Transverse colon (tissue), 4 donors: Measurements from ENCODE around the gene WDR77. TPM values are rescaled to one million over a fixed set of nuclear protein-coding genes. Genes with fewer than 3 reads are reported as not detected.

Source experiments
- DNase-seq: peaks from one replicate; pipeline ENCODE4 v3.0.0-alpha.2; 2019
- H3K27ac ChIP-seq, 4 donors: fragments of 200-600 bp; sonication (generic); 2 replicates each; pipeline ENCODE4 v1.5.1; 2016 to 2018; ENCODE audit warnings: inconsistent platforms in 4 of 4
- H3K27me3 ChIP-seq: fragments of 200-600 bp; sonication (generic); 2 replicates; pipeline ENCODE4 v1.5.1; 2017; ENCODE audit warnings: inconsistent platforms
- H3K36me3 ChIP-seq, 4 donors: fragments of 200-600 bp; sonication (generic); 2 replicates each; pipeline ENCODE4 v1.5.1; 2017 to 2019; ENCODE audit warnings: inconsistent platforms in 4 of 4
- H3K4me1 ChIP-seq, 4 donors: fragments of 200-600 bp; sonication (generic); 2 replicates each; pipeline ENCODE4 v1.5.1; 2017 to 2020; ENCODE audit warnings: inconsistent platforms in 4 of 4
- H3K4me3 ChIP-seq, 4 donors: fragments of 200-600 bp; sonication (generic); 1 replicate in 1 of 4; 2 replicates in 3 of 4; pipeline versions ENCODE4 v1.5.1 to v1.6.1; 2017 to 2019; ENCODE audit warnings: inconsistent platforms in 4 of 4
- H3K9me3 ChIP-seq, 2 donors: fragments of 200-600 bp; sonication (generic); 2 replicates each; pipeline ENCODE4 v1.5.1; 2017 to 2019; ENCODE audit warnings: inconsistent platforms in 2 of 2
- CTCF ChIP-seq, 5 experiments: fragments of 200-600 bp in 3 of 5; fragments of 450-650 bp in 2 of 5; sonication (generic) in 3 of 5; IDR thresholded peaks; 1 replicate in 2 of 5; 2 replicates in 3 of 5; pipeline ENCODE4 v1.5.1; 2016 to 2017; ENCODE audit warnings: antibody characterized with exemption in 5 of 5, inconsistent platforms in 3 of 5, mild to moderate bottlenecking in 2 of 5, moderate library complexity in 1 of 5
- EP300 ChIP-seq: sonication (generic); formaldehyde crosslinking; IDR thresholded peaks from one replicate; pipeline ENCODE4 v1.6.1; 2017; ENCODE audit warnings: antibody characterized with exemption, low read depth
- POLR2A ChIP-seq: fragments of 450-650 bp; IDR thresholded peaks from one replicate; pipeline ENCODE4 v1.6.1; 2016; ENCODE audit warnings: antibody characterized with exemption, mild to moderate bottlenecking, moderate library complexity
- POLR2AphosphoS5 ChIP-seq, 3 donors: sonication (generic); formaldehyde crosslinking; IDR thresholded peaks; one replicate each; pipeline ENCODE4 v1.6.1; 2016; ENCODE audit warnings: antibody characterized with exemption in 3 of 3
- WGBS, 2 donors: methylation state at CpG; one replicate each; pipeline ENCODE4 v1.1.5; 2018; ENCODE audit warnings: low coverage in 1 of 2; 5-methylcytosine and 5-hydroxymethylcytosine counted together
- in situ Hi-C, 4 donors: fragments of 200-750 bp; cut with MboI; loops; one replicate each; pipeline versions ENCODE4 v1.15.0 to v1.15.1; 2017; ENCODE audit warnings: low sequenced_read_pairs in 3 of 4, low pct_ligation_motif_present in 1 of 4, low pct_unique_long_range_greater_than_20kb in 1 of 4
- intact Hi-C: fragments of 100-400 bp; cut with DNase I; formaldehyde crosslinking; loops from one replicate; pipeline ENCODE4 v1.15.1; 2023; ENCODE audit warnings: low total_unique reads
- small RNA-seq, 4 donors: library from RNA; depleted of rRNA; stranded (forward); fragments of <200 nt; gene quantifications; one replicate each; pipeline ENCODE3, GENCODE V24; 2016
- total RNA-seq, 4 donors: library from RNA; depleted of rRNA; stranded (reverse); fragments of >200 nt; gene quantifications; one replicate each; pipeline ENCODE4 v1.1.0, GENCODE V29; 2016

Gene WDR77
- total RNA-seq, 4 donors from 2014 or later, result 10.7 to 46.0 (median 21.8) TPM

GRCh38 chr1:111392460-111392945 lies 56.6 kb downstream of the WDR77 start:
- no peak for DNase-seq
- in situ Hi-C loops (loop anchor here in 2 of 4 donors (10.0 to 25.0 kb wide), 2 partner anchors 168 to 355 kb away; partner anchors contain the start of gene CHI3L2 (in 1 of the 2)), intact Hi-C loops (no loop called here)
- H3K9me3 ChIP-seq, result no peaks in the 10 kb centered on the region
- no peak overlapping the region for H3K27ac ChIP-seq
- peaks cover 14% of the 10 kb centered on the region for H3K27me3 ChIP-seq
- no peaks in the 10 kb centered on the region for H3K36me3 ChIP-seq
- no peaks in the 10 kb centered on the region for H3K4me1 ChIP-seq
- no peak overlapping the region for H3K4me3 ChIP-seq
- 70 to 89% methylated on average over 1 of the region's 1 CpG for WGBS, 2 donors
- TF ChIP-seq POLR2A, result no peak
- TF ChIP-seq POLR2AphosphoS5 (IDR thresholded peaks at IDR 0.05), result no peak
- TF ChIP-seq EP300, result no peak
- TF ChIP-seq CTCF (IDR thresholded peaks at IDR 0.05), result no peak

- 88 to 89% methylated on average over 1 of the region's 1 CpG for WGBS, 2 donors
- TF ChIP-seq POLR2A (no peak), CTCF (IDR thresholded peaks at IDR 0.05) (no peak), POLR2AphosphoS5 (IDR thresholded peaks at IDR 0.05) (no peak), EP300 (no peak)
- Histone ChIP-seq H3K4me3 (no peak overlapping the region), H3K9me3 (no peaks in the 10 kb centered on the region), H3K36me3 (no peaks in the 10 kb centered on the region), H3K4me1 (no peaks in the 10 kb centered on the region), H3K27me3 (peaks cover 14% of the 10 kb centered on the region), H3K27ac (no peak overlapping the region)
- no peak for DNase-seq
- in situ Hi-C loops (loop anchor here in 2 of 4 donors (10.0 to 25.0 kb wide), 2 partner anchors 167 to 355 kb away; partner anchors contain the start of gene CHI3L2 (in 1 of the 2)), intact Hi-C loops (no loop called here)
Measured at GRCh38 chr1:111392042-111392441, 57.0 kb downstream of the WDR77 start.

Small RNA genes within 50 kb of the gene (small RNA-seq; reads per million reads assigned to genes)
- gene RF00019, result 0 reads per million in 4 donors
- 0 reads per million in 4 donors for gene RNU6-792P

Other genes starting within 250 kb of the WDR77 start
- 10 to 100 TPM; 43.4 to 61.0 (median 50.7) TPM for gene DENND2D, start 248.6 kb downstream of the WDR77 start, total RNA-seq
- 1 to 10 TPM in 1 of 4 donors, under 1 TPM in 1, not detected in 2; 0.82 to 2.7 TPM for gene CHI3L2, start 221.5 kb downstream of the WDR77 start, total RNA-seq
- gene CHIA, start 158.4 kb downstream of the WDR77 start, total RNA-seq, result not detected
- 1 to 10 TPM in 3 of 4 donors, not detected in 1; 2.3 to 9.0 (median 6.7) TPM for gene OVGP1, start 21.5 kb downstream of the WDR77 start, total RNA-seq
- 100 to 1,000 TPM in 2 of 4 donors, 10 to 100 TPM in 2; 60.3 to 334 (median 211) TPM for gene ATP5PB, start 208 bp upstream of the WDR77 start, total RNA-seq
- gene C1orf162, start 24.7 kb upstream of the WDR77 start, total RNA-seq, result 10 to 100 TPM in 2 of 4 donors, 1 to 10 TPM in 1, not detected in 1; 9.1 to 13.1 (median 12.9) TPM
- 1 to 10 TPM in 2 of 4 donors, not detected in 2; 2.9 to 5.7 TPM for gene ADORA3, start 54.4 kb upstream of the WDR77 start, total RNA-seq
- under 1 TPM in 2 of 4 donors, not detected in 2; 0.27 to 0.95 TPM for gene TMIGD3, start 54.4 kb upstream of the WDR77 start, total RNA-seq
- gene RAP1A, start 170.5 kb upstream of the WDR77 start, total RNA-seq, result 10 to 100 TPM; 34.0 to 87.2 (median 57.7) TPM